Esophagus muscularis mucosa (tissue), 4 donors: ENCODE data around the gene LGR4. TPM values are rescaled to one million over a fixed set of nuclear protein-coding genes. Genes with fewer than 3 reads are reported as not detected.

Experiments
- DNase-seq: peaks from one replicate; pipeline ENCODE4 v3.0.0-alpha.2; 2017; ENCODE audit errors: extremely low spot score
- H3K27ac ChIP-seq, 4 donors: fragments of 200-600 bp; sonication (generic); replicated peaks in 1 of 4; 1 replicate in 3 of 4; 2 replicates in 1 of 4; pipeline ENCODE4 v1.5.1; 2016 to 2019; ENCODE audit warnings: mild to moderate bottlenecking in 1 of 4
- H3K27me3 ChIP-seq, 4 donors: fragments of 200-600 bp; sonication (generic); one replicate each; pipeline versions ENCODE4 v1.5.1 to v1.6.0; 2016 to 2019
- H3K36me3 ChIP-seq, 4 donors: fragments of 200-600 bp; sonication (generic); one replicate each; pipeline ENCODE4 v1.5.1; 2016 to 2019
- H3K4me1 ChIP-seq, 4 donors: fragments of 200-600 bp; sonication (generic); one replicate each; pipeline ENCODE4 v1.5.1; 2016 to 2019
- H3K4me3 ChIP-seq, 4 donors: fragments of 200-600 bp; sonication (generic); 1 replicate in 2 of 4; 2 replicates in 2 of 4; pipeline ENCODE4 v1.5.1; 2016 to 2019; ENCODE audit warnings: mild to moderate bottlenecking in 4 of 4, moderate library complexity in 1 of 4
- H3K9me3 ChIP-seq, 4 donors: fragments of 200-600 bp; sonication (generic); 1 replicate in 3 of 4; 2 replicates in 1 of 4; pipeline ENCODE4 v1.5.1; 2016 to 2019
- EP300 ChIP-seq: sonication (generic); formaldehyde crosslinking; IDR thresholded peaks from one replicate; pipeline ENCODE4 v1.6.1; 2017; ENCODE audit warnings: antibody characterized with exemption
- POLR2A ChIP-seq: fragments of 450-650 bp; IDR thresholded peaks from one replicate; pipeline ENCODE4 v1.6.1; 2017; ENCODE audit warnings: antibody characterized with exemption, moderate library complexity, mild to moderate bottlenecking, low read depth
- POLR2AphosphoS5 ChIP-seq, 2 donors: sonication (generic); formaldehyde crosslinking; IDR thresholded peaks; one replicate each; pipeline ENCODE4 v1.6.1; 2017; ENCODE audit warnings: antibody characterized with exemption in 2 of 2
- WGBS: methylation state at CpG from one replicate; pipeline ENCODE4 v1.1.5; 2018; 5-methylcytosine and 5-hydroxymethylcytosine counted together
- intact Hi-C: fragments of 100-400 bp; cut with DNase I; formaldehyde crosslinking; loops from one replicate; pipeline ENCODE4 v1.15.1; 2023
- total RNA-seq, 4 donors: library from RNA; depleted of rRNA; stranded (reverse); fragments of >200 nt; gene quantifications; one replicate each; pipeline versions ENCODE4 v1.1.0 to v1.2.1, GENCODE V29; 2016
- TF ChIP-seq, protein P1 (sequence below), 3 experiments: fragments of 200-600 bp in 2 of 3; fragments of 450-650 bp in 1 of 3; sonication (generic) in 2 of 3; IDR thresholded peaks; one replicate each; pipeline ENCODE4 v1.5.1; 2017 to 2019; ENCODE audit warnings: antibody characterized with exemption in 3 of 3, mild to moderate bottlenecking in 2 of 3, moderate library complexity in 1 of 3

The LGR4 gene
- total RNA-seq, 4 donors from 2014 or later = 24.9 to 37.6 (median 27.6) TPM

DNA sequence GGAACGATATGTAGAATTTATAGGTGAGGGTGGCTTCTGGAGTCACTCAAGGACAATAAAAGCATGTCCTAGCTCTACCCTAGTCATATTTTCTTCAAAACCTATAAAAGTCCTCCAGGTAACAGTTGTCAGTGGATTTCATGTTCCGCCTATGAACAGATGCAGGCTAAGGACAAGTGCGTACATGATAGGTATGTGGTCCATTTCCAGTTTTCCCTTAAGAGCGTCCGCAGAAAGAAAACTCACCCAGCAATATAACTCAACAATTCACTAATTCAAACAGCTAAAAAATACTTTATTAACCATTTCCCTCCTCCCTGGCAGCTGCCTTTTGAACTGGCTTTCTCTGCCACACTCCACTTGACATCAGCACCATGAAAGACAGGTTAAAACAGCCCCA is 59.4 kb downstream of the LGR4 start:
- Histone ChIP-seq H3K27ac (no peak overlapping the region), H3K36me3 (no peaks in the 10 kb centered on the region), H3K9me3 (no peaks in the 10 kb centered on the region), H3K4me1 (peaks cover 3 to 27% (median 16%) of the 10 kb centered on the region in 4 donors), H3K27me3 (no peaks in the 10 kb centered on the region), H3K4me3 (no peak overlapping the region)
- WGBS = 94% methylated on average over 5 of the region's 5 CpGs
- intact Hi-C loops = no loop called here
- no peak for DNase-seq
- no peak for TF ChIP-seq EP300
- TF ChIP-seq, protein P1, sequence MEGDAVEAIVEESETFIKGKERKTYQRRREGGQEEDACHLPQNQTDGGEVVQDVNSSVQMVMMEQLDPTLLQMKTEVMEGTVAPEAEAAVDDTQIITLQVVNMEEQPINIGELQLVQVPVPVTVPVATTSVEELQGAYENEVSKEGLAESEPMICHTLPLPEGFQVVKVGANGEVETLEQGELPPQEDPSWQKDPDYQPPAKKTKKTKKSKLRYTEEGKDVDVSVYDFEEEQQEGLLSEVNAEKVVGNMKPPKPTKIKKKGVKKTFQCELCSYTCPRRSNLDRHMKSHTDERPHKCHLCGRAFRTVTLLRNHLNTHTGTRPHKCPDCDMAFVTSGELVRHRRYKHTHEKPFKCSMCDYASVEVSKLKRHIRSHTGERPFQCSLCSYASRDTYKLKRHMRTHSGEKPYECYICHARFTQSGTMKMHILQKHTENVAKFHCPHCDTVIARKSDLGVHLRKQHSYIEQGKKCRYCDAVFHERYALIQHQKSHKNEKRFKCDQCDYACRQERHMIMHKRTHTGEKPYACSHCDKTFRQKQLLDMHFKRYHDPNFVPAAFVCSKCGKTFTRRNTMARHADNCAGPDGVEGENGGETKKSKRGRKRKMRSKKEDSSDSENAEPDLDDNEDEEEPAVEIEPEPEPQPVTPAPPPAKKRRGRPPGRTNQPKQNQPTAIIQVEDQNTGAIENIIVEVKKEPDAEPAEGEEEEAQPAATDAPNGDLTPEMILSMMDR (IDR thresholded peaks at IDR 0.05) = no peak
- no peak for TF ChIP-seq POLR2AphosphoS5 (IDR thresholded peaks at IDR 0.05)
- no peak for TF ChIP-seq POLR2A

DNA sequence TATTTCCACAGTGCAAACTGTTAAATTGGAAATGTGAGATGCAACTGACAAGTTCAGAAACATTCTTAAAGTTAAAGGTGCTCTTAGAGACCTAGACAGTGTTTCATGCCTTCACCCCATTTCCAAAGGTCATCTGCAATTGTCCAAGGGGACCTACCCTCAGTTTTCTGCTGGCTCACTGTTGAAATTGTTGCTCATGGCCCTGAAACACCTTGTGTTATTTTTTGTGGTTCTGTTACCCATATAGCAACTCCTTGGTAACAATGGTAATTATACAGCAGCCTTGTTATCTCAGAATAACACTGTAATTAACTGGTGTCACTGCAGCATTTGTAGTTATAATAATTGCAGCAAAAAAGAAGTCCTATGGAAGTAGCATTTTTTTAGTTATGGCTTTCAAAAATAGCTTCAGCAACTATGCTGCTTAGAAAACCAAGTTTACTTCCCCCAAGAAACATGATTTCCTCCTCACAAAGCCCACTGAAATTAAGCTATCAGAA is 60.3 kb downstream of the LGR4 start:
- Histone ChIP-seq H3K36me3 (no peaks in the 10 kb centered on the region), H3K27me3 (no peaks in the 10 kb centered on the region), H3K27ac (no peak overlapping the region), H3K9me3 (no peaks in the 10 kb centered on the region), H3K4me3 (no peak overlapping the region), H3K4me1 (peaks cover 0 to 20% (median 9%) of the 10 kb centered on the region in 4 donors)
- no peak for DNase-seq
- TF ChIP-seq, protein P1 (IDR thresholded peaks at IDR 0.05) = no peak
- TF ChIP-seq POLR2AphosphoS5 (IDR thresholded peaks at IDR 0.05) (no peak), EP300 (no peak)
- intact Hi-C loops = no loop called here

DNA sequence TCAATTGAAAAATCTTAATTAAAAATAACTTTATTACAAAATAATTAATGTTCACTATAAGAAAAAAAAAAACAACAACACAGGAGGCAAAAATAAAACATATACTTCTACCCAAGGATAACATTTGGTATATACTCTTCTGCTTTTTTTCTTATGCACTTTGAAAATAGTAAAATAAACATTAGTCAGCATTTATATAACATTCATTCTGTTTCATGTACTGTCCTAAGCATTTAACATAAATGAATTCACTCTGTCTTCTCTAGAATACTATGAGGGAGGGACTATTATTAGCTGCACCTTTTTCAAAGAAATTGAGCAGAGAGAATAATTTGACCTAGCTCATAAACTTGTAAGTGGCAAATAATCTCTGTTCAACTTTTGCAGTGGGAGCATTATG is 61.3 kb downstream of the LGR4 start:
- Histone ChIP-seq H3K4me1 (peaks cover 0 to 18% (median 5%) of the 10 kb centered on the region in 4 donors), H3K9me3 (no peaks in the 10 kb centered on the region), H3K27me3 (no peaks in the 10 kb centered on the region), H3K36me3 (no peaks in the 10 kb centered on the region), H3K4me3 (no peak overlapping the region), H3K27ac (no peak overlapping the region)
- no peak for DNase-seq
- TF ChIP-seq POLR2A (no peak), POLR2AphosphoS5 (IDR thresholded peaks at IDR 0.05) (no peak), EP300 (no peak)
- TF ChIP-seq, protein P1 (IDR thresholded peaks at IDR 0.05) = no peak
- intact Hi-C loops = no loop called here

DNA sequence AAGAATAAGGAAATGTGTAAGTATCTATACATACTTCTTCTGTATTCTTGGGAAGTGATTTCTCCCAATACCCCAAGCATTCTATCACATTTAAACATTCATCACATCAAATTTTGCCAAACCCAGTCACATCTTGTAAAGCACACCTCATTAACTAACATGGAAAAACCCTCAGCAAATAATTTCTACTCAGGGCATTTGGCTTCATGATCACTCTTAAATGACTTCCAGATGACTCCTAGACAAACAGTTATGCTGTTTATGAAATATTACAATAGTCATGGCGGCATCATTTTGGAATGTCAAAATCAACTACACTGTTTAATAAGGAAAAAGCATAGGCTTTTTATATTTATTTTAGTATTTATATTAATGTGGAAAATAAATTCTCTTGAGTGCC is 62.3 kb downstream of the LGR4 start:
- Histone ChIP-seq H3K9me3 (no peaks in the 10 kb centered on the region), H3K27me3 (no peaks in the 10 kb centered on the region), H3K4me1 (peaks cover 0 to 14% (median 3%) of the 10 kb centered on the region in 4 donors), H3K4me3 (no peak overlapping the region), H3K27ac (no peak overlapping the region), H3K36me3 (no peaks in the 10 kb centered on the region)
- WGBS = 83% methylated on average over 1 of the region's 1 CpG
- intact Hi-C loops = no loop called here
- TF ChIP-seq EP300 = no peak
- no peak for TF ChIP-seq POLR2A
- TF ChIP-seq, protein P1 (IDR thresholded peaks at IDR 0.05) = no peak
- TF ChIP-seq POLR2AphosphoS5 (IDR thresholded peaks at IDR 0.05) = no peak
- no peak for DNase-seq

DNA sequence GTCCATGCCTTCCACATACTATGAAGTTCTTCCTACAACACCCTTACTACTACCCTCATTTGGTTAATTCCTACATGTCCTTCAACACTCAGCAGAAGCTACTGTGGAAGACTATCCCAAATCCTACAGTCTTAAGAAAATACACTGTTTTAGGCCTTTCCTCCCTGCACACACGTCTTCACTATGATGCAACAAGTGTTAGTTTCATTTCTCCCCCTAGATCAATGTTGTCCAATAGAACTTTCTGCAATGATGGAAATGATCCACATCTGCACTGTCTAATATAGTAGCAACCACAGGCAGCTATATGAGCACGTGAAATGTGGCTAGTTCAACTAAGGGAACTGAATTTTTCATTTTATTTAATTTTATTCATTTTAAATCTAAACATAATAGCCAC is 62.8 kb downstream of the LGR4 start:
- H3K27ac ChIP-seq = no peak overlapping the region
- H3K27me3 ChIP-seq = no peaks in the 10 kb centered on the region
- TF ChIP-seq POLR2A (no peak), POLR2AphosphoS5 (IDR thresholded peaks at IDR 0.05) (no peak), EP300 (no peak)
- TF ChIP-seq, protein P1 (IDR thresholded peaks at IDR 0.05) = no peak
- no peaks in the 10 kb centered on the region for H3K9me3 ChIP-seq
- DNase-seq = no peak
- peaks cover 0 to 14% (median 3%) of the 10 kb centered on the region in 4 donors for H3K4me1 ChIP-seq
- H3K36me3 ChIP-seq = no peaks in the 10 kb centered on the region
- 75% methylated on average over 2 of the region's 2 CpGs for WGBS
- no peak overlapping the region for H3K4me3 ChIP-seq
- intact Hi-C loops = no loop called here
